ENCODE data around the gene LITAFD.

DNA sequence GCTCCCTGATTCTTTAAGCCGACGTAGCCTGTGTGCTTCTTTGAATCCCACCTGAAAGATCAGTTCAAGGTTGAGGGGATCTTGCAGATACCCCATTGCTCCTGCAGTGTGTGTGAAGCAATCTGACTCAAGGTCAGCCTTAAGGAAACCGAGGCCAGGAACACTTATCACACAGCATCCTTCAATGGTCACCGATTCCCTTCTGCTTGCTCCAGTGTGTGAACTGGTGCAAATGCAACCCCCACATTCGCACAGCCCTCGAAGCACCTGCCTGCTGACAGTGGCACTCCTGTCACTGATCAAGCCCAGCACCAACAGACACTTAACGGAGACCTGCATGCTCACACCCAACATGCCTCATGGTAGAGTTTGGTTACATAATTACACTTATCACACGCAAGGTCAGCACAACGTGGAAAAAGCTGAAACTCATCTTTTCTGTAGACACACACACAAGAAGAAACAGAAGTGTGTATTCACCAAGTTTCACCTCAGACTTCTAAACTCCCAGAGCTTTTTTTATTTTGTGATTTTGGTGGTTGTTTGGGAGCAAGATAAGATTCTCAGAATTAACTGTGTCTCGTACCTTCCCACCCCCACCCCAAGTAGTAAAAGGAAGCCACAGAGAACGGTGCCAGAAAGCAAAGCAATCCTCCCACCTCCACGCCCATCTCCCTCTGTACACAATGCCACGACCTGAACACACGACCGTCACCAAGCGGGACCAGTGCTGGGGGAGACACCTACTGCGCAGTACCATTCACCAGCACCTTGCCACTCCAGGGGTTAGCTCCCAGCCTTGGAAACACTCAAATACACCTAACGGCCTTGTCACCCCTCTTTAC lies 37.2 kb downstream of the LITAFD start:
- TF ChIP-seq CREB1 (CRISPR knock-in tag; IDR thresholded peaks at IDR 0.05; ENCODE audit: low read depth) (no peak), EZH2phosphoT487 (IDR thresholded peaks at IDR 0.05; ENCODE audit: unreplicated experiment) (no peak)

Data from GM23338 (cell line).